Measurements from ENCODE around the gene TBCK. TPM values are rescaled to one million over a fixed set of nuclear protein-coding genes. Genes with fewer than 3 reads are reported as not detected.

TBCK gene
- total and polyA plus RNA-seq, 2 of the 8 experiments (the other 6 are each of a cell fraction or from before 2014, with no cell fraction given): 10.2 to 18.7 TPM

DNA sequence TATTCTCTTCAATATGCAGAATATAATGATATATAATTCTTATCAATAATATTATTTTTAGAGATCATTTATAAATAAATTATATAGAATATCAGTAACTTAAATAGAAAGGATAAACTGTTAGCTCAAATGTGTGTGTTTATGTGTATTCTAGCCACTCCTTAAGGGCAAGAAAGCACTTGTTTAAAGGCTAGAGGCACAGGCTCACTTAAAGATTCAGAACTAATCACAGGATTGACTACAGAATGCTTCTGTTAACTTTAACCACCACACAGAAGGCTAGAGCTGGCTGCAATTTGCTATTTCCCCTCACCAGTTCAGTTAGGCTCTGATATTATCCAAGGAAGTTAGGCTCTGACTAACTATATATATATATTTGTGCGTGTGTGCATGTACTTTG, 69.6 kb downstream of the TBCK start:
- H2BK15ac ChIP-seq (ENCODE audit: low read length): no peak overlapping the region
- no peak overlapping the region for H2AFZ ChIP-seq (ENCODE audit: low read length)
- H4K20me1 ChIP-seq (replicated peaks in 1 of 2; ENCODE audit: control insufficient read depth in 1 of 2, insufficient read depth in 2 of 2, low read length in 2 of 2): no peaks in the 10 kb centered on the region
- FAIRE-seq: no peak
- no peak overlapping the region for H3K56ac ChIP-seq (replicated peaks; ENCODE audit: insufficient read length, low read depth, low read length)
- no peak overlapping the region for H3K4me2 ChIP-seq (ENCODE audit: insufficient read depth in 1 of 2, low read depth in 2 of 2, low read length in 2 of 2)
- DNase-seq (ENCODE audit: low read depth in 1 of 2, low spot score in 2 of 2): no peak
- no peak overlapping the region for H2BK5ac ChIP-seq (ENCODE audit: low read depth, low read length)
- no peak overlapping the region for H3K4me3 ChIP-seq (ENCODE audit: extremely low read depth in 1 of 4, insufficient read depth in 2 of 4, low read depth in 3 of 4, low read length in 4 of 4)
- TF ChIP-seq SIX5 (IDR thresholded peaks at IDR 0.05; ENCODE audit: low read depth, low read length) (no peak), RBBP5 (IDR thresholded peaks at IDR 0.05; ENCODE audit: borderline replicate concordance, low read depth, low read length) (no peak), SP4 (IDR thresholded peaks at IDR 0.05; ENCODE audit: low read length) (no peak), HDAC6 (IDR thresholded peaks at IDR 0.05; ENCODE audit: low read depth, low read length) (no peak), SIRT6 (IDR thresholded peaks at IDR 0.05; ENCODE audit: low read length) (no peak), POU5F1 (IDR thresholded peaks at IDR 0.05; ENCODE audit: low read depth, low read length) (no peak), MAFK (IDR thresholded peaks at IDR 0.05; ENCODE audit: low read depth, low read length) (no peak), GABPA (IDR thresholded peaks at IDR 0.05; ENCODE audit: borderline replicate concordance, insufficient read depth, low read length) (no peak), CREB1 (IDR thresholded peaks at IDR 0.05) (no peak), CEBPB (IDR thresholded peaks at IDR 0.05; ENCODE audit: low read depth, low read length) (no peak), KDM4A (IDR thresholded peaks at IDR 0.05; ENCODE audit: low read depth, low read length, severe bottlenecking) (no peak), BCL11A (IDR thresholded peaks at IDR 0.05; ENCODE audit: low read depth in 2 of 2, low read length in 2 of 2) (no peak), TAF7 (optimal IDR thresholded peaks at IDR 0.05; ENCODE audit: borderline replicate concordance, low read depth, low read length) (no peak)
- TF ChIP-seq, protein P1, sequence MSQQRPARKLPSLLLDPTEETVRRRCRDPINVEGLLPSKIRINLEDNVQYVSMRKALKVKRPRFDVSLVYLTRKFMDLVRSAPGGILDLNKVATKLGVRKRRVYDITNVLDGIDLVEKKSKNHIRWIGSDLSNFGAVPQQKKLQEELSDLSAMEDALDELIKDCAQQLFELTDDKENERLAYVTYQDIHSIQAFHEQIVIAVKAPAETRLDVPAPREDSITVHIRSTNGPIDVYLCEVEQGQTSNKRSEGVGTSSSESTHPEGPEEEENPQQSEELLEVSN (IDR thresholded peaks at IDR 0.05): no peak
- H2BK120ac ChIP-seq (replicated peaks; ENCODE audit: low read depth, low read length): no peak overlapping the region
- no peaks in the 10 kb centered on the region for H3K9me3 ChIP-seq (ENCODE audit: insufficient read depth in 2 of 2, low read depth in 1 of 2, low read length in 1 of 2)
- H3K27ac ChIP-seq (ENCODE audit: low read depth, low read length): no peak overlapping the region
- H3K27me3 ChIP-seq (replicated peaks in 1 of 4; ENCODE audit: control insufficient read depth in 3 of 4, extremely low read depth in 1 of 4, insufficient read depth in 3 of 4, low read length in 3 of 4): no peaks in the 10 kb centered on the region
- peaks cover 0 to 7% (median 3%) of the 10 kb centered on the region in 4 experiments; a peak in 4 of 8 replicates for H3K36me3 ChIP-seq (ENCODE audit: control insufficient read depth in 2 of 4, insufficient read depth in 4 of 4, low read length in 3 of 4)
- ChIA-PET CTCF (ENCODE audit: partially characterized antibody) (no interaction called here), POLR2A (ENCODE audit: partially characterized antibody) (no interaction called here)
- no peak overlapping the region for H3K4ac ChIP-seq (replicated peaks; ENCODE audit: insufficient read length, low read depth, low read length)
- H2AK5ac ChIP-seq (ENCODE audit: low read depth, low read length): no peak overlapping the region
- no peak overlapping the region for H4K8ac ChIP-seq (ENCODE audit: extremely low read depth, insufficient read depth, low read length)
- no peak overlapping the region for H4K5ac ChIP-seq (ENCODE audit: insufficient read length, low read depth, low read length)
- no peaks in the 10 kb centered on the region for H3K23me2 ChIP-seq (ENCODE audit: low read depth, low read length)
- no peak overlapping the region for H4K91ac ChIP-seq (replicated peaks; ENCODE audit: insufficient read length, low read length)
- H2BK20ac ChIP-seq (ENCODE audit: low read length): no peak overlapping the region
- no peak overlapping the region for H3K23ac ChIP-seq (ENCODE audit: insufficient read length)
- H3K79me2 ChIP-seq (ENCODE audit: control insufficient read depth in 1 of 2, insufficient read depth in 2 of 2, low read length in 2 of 2): no peaks in the 10 kb centered on the region
- no peaks in the 10 kb centered on the region for H3K79me1 ChIP-seq (ENCODE audit: low read depth, low read length)
- no peak overlapping the region for H2BK12ac ChIP-seq (ENCODE audit: low read depth, low read length)
- no peaks in the 10 kb centered on the region for H3K4me1 ChIP-seq (replicated peaks in 1 of 4; ENCODE audit: control insufficient read depth in 3 of 4, insufficient read depth in 4 of 4, low read length in 3 of 4)
- H3K9ac ChIP-seq (replicated peaks in 1 of 4; ENCODE audit: extremely low read depth in 1 of 4, low read depth in 3 of 4, low read length in 3 of 4): no peak overlapping the region
- no peak overlapping the region for H3K14ac ChIP-seq (ENCODE audit: insufficient read length)
- WGBS, 2 experiments (ENCODE audit: extremely low coverage in 1 of 2, insufficient coverage in 1 of 2, insufficient read length in 1 of 2, insufficient replicate concordance in 2 of 2, low coverage in 1 of 2, low lambda C conversion rate in 2 of 2, missing lambda C conversion rate in 1 of 2): 94% methylated on average over 1 of the region's 1 CpG; no CpG with 5 or more reads in 1 of the 2 experiments
- no peak overlapping the region for H3K18ac ChIP-seq (ENCODE audit: extremely low read depth, low read length)
